ENCODE measurements around the gene GSK3A.
A peak's percentile ranks its signal among the peaks of the same experiment; 100 is the strongest.

GSK3A gene

DNA sequence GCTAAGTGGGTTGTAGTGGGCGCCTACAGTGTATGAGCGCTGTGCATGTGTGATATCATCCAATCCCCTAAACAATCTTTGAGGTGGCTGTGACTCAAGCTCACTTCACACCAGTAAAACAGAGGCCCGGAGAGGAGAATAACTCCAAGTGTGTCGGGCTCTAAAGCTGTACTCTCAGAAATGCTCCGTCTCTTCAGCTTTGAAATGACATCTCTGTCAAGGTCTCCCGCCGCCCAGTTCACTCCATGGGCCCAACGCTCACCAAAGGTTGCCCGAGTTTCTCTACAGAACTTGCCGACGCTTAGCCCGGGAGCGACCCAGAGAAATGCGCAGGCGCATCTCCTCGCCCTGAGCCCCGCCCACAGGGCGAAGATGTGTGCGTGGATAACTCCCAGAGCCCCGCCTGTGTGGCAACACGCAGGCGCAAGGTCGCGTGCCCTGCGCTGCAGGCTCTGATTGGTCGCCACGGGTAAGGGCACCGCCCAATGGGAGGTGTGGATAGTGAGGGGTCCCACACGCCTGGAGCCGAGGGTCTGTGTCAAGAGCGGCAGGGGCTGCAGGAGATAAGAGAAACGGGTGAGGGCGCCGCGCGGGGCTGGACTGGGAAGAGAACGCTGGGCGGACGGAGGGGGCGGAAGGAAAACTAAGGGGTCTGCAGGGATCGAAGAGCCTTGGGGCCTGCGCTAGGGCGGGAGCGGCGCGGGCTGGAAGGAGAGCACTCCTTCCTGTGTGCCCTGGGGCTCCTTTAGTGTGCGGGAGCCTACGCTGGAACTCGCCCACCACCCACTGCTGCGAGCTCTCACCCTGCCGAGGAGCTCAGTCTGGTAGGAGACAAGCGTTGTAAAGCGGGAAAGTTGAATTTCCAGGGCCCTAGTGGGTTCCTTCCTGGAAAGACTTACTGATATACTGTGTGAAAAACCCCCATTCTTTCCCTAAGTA, 22.3 kb downstream of the GSK3A start, which contains the start of gene ZNF526:
Gene ZNF526 (plus strand): TSS at position 501 of the 939 bp plus-strand sequence. CDS start 4,092 bp downstream, outside the sequence.
- ChIA-PET CTCF (interaction anchor here (0.6 to 3.5 kb wide), 6 partner anchors 9 to 88 kb away, joined by 3 to 16 read pairs (median 5); partner anchors contain the start of genes GSK3A and POU2F2), POLR2A (interaction anchor here (0.6 to 6.0 kb wide), 11 partner anchors 10 to 24 kb away, joined by 3 to 67 read pairs (median 4); partner anchors contain the start of gene GSK3A)
- H3K36me3 ChIP-seq (ENCODE audit: control insufficient read depth in 2 of 2, insufficient read depth in 1 of 2, low read length in 2 of 2), result peaks cover 25 to 32% of the 10 kb centered on the region in 2 experiments
- H3K27ac ChIP-seq (ENCODE audit: extremely low read depth, low read depth, low read length), result peak within 1 kb of the TSS; percentile 89
- no peaks in the 10 kb centered on the region for H3K9me3 ChIP-seq (ENCODE audit: control insufficient read depth, insufficient read depth, low read depth, low read length)
- peak within 1 kb of the TSS; percentile 87 for H3K4me3 ChIP-seq (ENCODE audit: low read depth, low read length)
- peaks cover 23% of the 10 kb centered on the region for H3K4me1 ChIP-seq (ENCODE audit: control insufficient read depth, insufficient read depth, low read length)
- TF ChIP-seq, protein P1, sequence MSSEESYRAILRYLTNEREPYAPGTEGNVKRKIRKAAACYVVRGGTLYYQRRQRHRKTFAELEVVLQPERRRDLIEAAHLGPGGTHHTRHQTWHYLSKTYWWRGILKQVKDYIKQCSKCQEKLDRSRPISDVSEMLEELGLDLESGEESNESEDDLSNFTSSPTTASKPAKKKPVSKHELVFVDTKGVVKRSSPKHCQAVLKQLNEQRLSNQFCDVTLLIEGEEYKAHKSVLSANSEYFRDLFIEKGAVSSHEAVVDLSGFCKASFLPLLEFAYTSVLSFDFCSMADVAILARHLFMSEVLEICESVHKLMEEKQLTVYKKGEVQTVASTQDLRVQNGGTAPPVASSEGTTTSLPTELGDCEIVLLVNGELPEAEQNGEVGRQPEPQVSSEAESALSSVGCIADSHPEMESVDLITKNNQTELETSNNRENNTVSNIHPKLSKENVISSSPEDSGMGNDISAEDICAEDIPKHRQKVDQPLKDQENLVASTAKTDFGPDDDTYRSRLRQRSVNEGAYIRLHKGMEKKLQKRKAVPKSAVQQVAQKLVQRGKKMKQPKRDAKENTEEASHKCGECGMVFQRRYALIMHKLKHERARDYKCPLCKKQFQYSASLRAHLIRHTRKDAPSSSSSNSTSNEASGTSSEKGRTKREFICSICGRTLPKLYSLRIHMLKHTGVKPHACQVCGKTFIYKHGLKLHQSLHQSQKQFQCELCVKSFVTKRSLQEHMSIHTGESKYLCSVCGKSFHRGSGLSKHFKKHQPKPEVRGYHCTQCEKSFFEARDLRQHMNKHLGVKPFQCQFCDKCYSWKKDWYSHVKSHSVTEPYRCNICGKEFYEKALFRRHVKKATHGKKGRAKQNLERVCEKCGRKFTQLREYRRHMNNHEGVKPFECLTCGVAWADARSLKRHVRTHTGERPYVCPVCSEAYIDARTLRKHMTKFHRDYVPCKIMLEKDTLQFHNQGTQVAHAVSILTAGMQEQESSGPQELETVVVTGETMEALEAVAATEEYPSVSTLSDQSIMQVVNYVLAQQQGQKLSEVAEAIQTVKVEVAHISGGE (tag by site-specific recombination; conservative IDR thresholded peaks at IDR 0.05; ENCODE audit: low read depth), result peak; percentile 78
- TF ChIP-seq, protein P2, sequence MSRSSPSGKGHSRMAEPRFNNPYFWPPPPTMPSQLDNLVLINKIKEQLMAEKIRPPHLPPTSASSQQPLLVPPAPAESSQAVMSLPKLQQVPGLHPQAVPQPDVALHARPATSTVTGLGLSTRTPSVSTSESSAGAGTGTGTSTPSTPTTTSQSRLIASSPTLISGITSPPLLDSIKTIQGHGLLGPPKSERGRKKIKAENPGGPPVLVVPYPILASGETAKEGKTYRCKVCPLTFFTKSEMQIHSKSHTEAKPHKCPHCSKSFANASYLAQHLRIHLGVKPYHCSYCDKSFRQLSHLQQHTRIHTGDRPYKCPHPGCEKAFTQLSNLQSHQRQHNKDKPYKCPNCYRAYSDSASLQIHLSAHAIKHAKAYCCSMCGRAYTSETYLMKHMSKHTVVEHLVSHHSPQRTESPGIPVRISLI (tag by site-specific recombination; IDR thresholded peaks at IDR 0.05), result no peak
- TF ChIP-seq ZSCAN16 (tag by site-specific recombination; IDR thresholded peaks at IDR 0.05), result no peak
- TF ChIP-seq ZNF341 (tag by site-specific recombination; IDR thresholded peaks at IDR 0.05; ENCODE audit: low read depth), result peak; percentile 19; the same call in 1 of the 2 replicates
- TF ChIP-seq SALL2 (tag by site-specific recombination; IDR thresholded peaks at IDR 0.05; ENCODE audit: borderline replicate concordance), result no peak
- peak; percentile 92 for TF ChIP-seq ZNF335 (tag by site-specific recombination; conservative IDR thresholded peaks at IDR 0.05)
- peak; percentile 88 for TF ChIP-seq KLF16 (tag by site-specific recombination; IDR thresholded peaks at IDR 0.05)
- TF ChIP-seq ZNF530 (tag by site-specific recombination; IDR thresholded peaks at IDR 0.05; ENCODE audit: low read depth), result no peak
- no peak for TF ChIP-seq ZFP41 (tag by site-specific recombination; IDR thresholded peaks at IDR 0.05; ENCODE audit: borderline replicate concordance)
- TF ChIP-seq, protein P3, sequence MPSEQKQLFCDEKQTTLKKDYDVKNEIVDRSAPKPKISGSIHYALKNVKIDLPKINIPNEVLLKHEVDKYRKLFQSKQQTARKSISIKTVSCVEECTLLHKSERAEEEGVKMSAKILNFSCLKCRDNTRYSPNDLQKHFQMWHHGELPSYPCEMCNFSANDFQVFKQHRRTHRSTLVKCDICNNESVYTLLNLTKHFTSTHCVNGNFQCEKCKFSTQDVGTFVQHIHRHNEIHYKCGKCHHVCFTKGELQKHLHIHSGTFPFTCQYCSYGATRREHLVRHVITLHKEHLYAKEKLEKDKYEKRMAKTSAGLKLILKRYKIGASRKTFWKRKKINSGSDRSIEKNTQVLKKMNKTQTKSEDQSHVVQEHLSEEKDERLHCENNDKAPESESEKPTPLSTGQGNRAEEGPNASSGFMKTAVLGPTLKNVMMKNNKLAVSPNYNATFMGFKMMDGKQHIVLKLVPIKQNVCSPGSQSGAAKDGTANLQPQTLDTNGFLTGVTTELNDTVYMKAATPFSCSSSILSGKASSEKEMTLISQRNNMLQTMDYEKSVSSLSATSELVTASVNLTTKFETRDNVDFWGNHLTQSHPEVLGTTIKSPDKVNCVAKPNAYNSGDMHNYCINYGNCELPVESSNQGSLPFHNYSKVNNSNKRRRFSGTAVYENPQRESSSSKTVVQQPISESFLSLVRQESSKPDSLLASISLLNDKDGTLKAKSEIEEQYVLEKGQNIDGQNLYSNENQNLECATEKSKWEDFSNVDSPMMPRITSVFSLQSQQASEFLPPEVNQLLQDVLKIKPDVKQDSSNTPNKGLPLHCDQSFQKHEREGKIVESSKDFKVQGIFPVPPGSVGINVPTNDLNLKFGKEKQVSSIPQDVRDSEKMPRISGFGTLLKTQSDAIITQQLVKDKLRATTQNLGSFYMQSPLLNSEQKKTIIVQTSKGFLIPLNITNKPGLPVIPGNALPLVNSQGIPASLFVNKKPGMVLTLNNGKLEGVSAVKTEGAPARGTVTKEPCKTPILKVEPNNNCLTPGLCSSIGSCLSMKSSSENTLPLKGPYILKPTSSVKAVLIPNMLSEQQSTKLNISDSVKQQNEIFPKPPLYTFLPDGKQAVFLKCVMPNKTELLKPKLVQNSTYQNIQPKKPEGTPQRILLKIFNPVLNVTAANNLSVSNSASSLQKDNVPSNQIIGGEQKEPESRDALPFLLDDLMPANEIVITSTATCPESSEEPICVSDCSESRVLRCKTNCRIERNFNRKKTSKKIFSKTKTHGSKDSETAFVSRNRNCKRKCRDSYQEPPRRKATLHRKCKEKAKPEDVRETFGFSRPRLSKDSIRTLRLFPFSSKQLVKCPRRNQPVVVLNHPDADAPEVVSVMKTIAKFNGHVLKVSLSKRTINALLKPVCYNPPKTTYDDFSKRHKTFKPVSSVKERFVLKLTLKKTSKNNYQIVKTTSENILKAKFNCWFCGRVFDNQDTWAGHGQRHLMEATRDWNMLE (tag by site-specific recombination; conservative IDR thresholded peaks at IDR 0.05; ENCODE audit: low read depth), result no peak
- TF ChIP-seq, protein P4, sequence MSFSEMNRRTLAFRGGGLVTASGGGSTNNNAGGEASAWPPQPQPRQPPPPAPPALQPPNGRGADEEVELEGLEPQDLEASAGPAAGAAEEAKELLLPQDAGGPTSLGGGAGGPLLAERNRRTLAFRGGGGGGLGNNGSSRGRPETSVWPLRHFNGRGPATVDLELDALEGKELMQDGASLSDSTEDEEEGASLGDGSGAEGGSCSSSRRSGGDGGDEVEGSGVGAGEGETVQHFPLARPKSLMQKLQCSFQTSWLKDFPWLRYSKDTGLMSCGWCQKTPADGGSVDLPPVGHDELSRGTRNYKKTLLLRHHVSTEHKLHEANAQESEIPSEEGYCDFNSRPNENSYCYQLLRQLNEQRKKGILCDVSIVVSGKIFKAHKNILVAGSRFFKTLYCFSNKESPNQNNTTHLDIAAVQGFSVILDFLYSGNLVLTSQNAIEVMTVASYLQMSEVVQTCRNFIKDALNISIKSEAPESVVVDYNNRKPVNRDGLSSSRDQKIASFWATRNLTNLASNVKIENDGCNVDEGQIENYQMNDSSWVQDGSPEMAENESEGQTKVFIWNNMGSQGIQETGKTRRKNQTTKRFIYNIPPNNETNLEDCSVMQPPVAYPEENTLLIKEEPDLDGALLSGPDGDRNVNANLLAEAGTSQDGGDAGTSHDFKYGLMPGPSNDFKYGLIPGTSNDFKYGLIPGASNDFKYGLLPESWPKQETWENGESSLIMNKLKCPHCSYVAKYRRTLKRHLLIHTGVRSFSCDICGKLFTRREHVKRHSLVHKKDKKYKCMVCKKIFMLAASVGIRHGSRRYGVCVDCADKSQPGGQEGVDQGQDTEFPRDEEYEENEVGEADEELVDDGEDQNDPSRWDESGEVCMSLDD (tag by site-specific recombination; IDR thresholded peaks at IDR 0.05), result peak; percentile 32
- no peak for TF ChIP-seq ZNF169 (tag by site-specific recombination; IDR thresholded peaks at IDR 0.05)
- TF ChIP-seq ZNF423 (tag by site-specific recombination; IDR thresholded peaks at IDR 0.05), result no peak
- TF ChIP-seq, protein P5, sequence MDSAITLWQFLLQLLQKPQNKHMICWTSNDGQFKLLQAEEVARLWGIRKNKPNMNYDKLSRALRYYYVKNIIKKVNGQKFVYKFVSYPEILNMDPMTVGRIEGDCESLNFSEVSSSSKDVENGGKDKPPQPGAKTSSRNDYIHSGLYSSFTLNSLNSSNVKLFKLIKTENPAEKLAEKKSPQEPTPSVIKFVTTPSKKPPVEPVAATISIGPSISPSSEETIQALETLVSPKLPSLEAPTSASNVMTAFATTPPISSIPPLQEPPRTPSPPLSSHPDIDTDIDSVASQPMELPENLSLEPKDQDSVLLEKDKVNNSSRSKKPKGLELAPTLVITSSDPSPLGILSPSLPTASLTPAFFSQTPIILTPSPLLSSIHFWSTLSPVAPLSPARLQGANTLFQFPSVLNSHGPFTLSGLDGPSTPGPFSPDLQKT (IDR thresholded peaks at IDR 0.05; ENCODE audit: borderline replicate concordance, low read depth, low read length), result no peak
- TF ChIP-seq ZNF157 (tag by site-specific recombination; IDR thresholded peaks at IDR 0.05), result no peak
- no peak for TF ChIP-seq ZNF114 (tag by site-specific recombination; IDR thresholded peaks at IDR 0.05)
- TF ChIP-seq, protein P6, sequence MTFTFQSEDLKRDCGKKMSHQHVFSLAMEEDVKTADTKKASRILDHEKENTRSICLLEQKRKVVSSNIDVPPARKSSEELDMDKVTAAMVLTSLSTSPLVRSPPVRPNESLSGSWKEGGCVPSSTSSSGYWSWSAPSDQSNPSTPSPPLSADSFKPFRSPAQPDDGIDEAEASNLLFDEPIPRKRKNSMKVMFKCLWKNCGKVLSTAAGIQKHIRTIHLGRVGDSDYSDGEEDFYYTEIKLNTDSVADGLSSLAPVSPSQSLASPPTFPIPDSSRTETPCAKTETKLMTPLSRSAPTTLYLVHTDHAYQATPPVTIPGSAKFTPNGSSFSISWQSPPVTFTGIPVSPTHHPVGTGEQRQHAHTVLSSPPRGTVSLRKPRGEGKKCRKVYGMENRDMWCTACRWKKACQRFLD (tag by site-specific recombination; IDR thresholded peaks at IDR 0.05), result no peak
- no peak; the same call in 1 of the 2 replicates for TF ChIP-seq GLIS1 (tag by site-specific recombination; IDR thresholded peaks at IDR 0.05)
- TF ChIP-seq, protein P7, sequence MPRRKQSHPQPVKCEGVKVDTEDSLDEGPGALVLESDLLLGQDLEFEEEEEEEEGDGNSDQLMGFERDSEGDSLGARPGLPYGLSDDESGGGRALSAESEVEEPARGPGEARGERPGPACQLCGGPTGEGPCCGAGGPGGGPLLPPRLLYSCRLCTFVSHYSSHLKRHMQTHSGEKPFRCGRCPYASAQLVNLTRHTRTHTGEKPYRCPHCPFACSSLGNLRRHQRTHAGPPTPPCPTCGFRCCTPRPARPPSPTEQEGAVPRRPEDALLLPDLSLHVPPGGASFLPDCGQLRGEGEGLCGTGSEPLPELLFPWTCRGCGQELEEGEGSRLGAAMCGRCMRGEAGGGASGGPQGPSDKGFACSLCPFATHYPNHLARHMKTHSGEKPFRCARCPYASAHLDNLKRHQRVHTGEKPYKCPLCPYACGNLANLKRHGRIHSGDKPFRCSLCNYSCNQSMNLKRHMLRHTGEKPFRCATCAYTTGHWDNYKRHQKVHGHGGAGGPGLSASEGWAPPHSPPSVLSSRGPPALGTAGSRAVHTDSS (tag by site-specific recombination; IDR thresholded peaks at IDR 0.05), result no peak
